A549 (cell line): ENCODE measurements around the gene PPP3CA. TPM values are rescaled to one million over a fixed set of nuclear protein-coding genes. Genes with fewer than 3 reads are reported as not detected.
A peak's percentile ranks its signal among the peaks of the same experiment; 100 is the strongest.

Experiments
- ATAC-seq, 2 experiments: fragments of 200-7000 bp in 1 of 2; fragments of >200 bp in 1 of 2; cut with Nextera tagmentation in 1 of 2; cut with Tn5 transposase in 1 of 2; 3 replicates each; pipeline versions ENCODE4 v1.8.0 to v1.9.1; 2018 to 2020; ENCODE audit warnings: mild to moderate bottlenecking in 1 of 2, moderate library complexity in 1 of 2
- CTCF ChIA-PET: fragments of 300-600 bp; sonication (Branson Sonifier 250); formaldehyde crosslinking; extraction: SDS; loops from one replicate; lab custom pipeline; 2021; ENCODE audit warnings: antibody characterized with exemption, inconsistent platforms; lab: Yijun Ruan, JAX
- POLR2A ChIA-PET: fragments of 350-600 bp; formaldehyde crosslinking; extraction: SDS; loops from one replicate; lab custom pipeline; 2021; ENCODE audit warnings: antibody characterized with exemption, inconsistent platforms; lab: Yijun Ruan, JAX
- DNase-seq, 2 experiments: peaks; one replicate each; pipeline versions ENCODE4 v3.0.0 to v3.0.0-alpha.2; 2011 to 2016; ENCODE audit warnings: low read depth in 1 of 2, low spot score in 1 of 2
- FAIRE-seq: peaks from 2 replicates; lab custom pipeline; 2011; peaks lifted over from hg19 to GRCh38; lab: Jason Lieb, UNC
- H3K27ac ChIP-seq, 2 experiments: fragments of >200 bp; sonication (Bioruptor Twin); formaldehyde crosslinking; 3 replicates each; pipeline ENCODE4 v1.5.1; 2016 to 2017
- H3K4me1 ChIP-seq: fragments of >200 bp; sonication (Bioruptor Twin); formaldehyde crosslinking; 3 replicates; pipeline ENCODE4 v1.6.1; 2016
- H3K4me2 ChIP-seq: fragments of >200 bp; sonication (Bioruptor Twin); formaldehyde crosslinking; 3 replicates; pipeline ENCODE4 v1.6.1; 2016
- H3K4me3 ChIP-seq: fragments of >200 bp; sonication (Bioruptor Twin); formaldehyde crosslinking; 3 replicates; pipeline ENCODE4 v1.5.1; 2016
- H3K9me3 ChIP-seq: fragments of >200 bp; sonication (Bioruptor Twin); formaldehyde crosslinking; 3 replicates; pipeline ENCODE4 v1.6.1; 2016
- CEBPB ChIP-seq, 2 experiments: fragments of >200 bp in 1 of 2; sonication (Bioruptor Twin) in 1 of 2; formaldehyde crosslinking in 1 of 2; IDR thresholded peaks; 2 replicates each; pipeline ENCODE4 v1.6.1; 2012 to 2016
- CHD2 ChIP-seq: fragments of 150-350 bp; IDR thresholded peaks from 2 replicates; pipeline ENCODE4 v1.6.1; 2014; ENCODE audit warnings: low read length; ENCODE audit not compliant: partially characterized antibody
- CHD4 ChIP-seq: fragments of 200-600 bp; sonication (generic); IDR thresholded peaks from 2 replicates; pipeline ENCODE4 v1.6.1; 2016; ENCODE audit warnings: antibody characterized with exemption, mild to moderate bottlenecking, borderline replicate concordance
- E2F6 ChIP-seq: IDR thresholded peaks from 2 replicates; pipeline ENCODE4 v1.6.1; 2012; ENCODE audit warnings: low read depth, borderline replicate concordance
- EHMT2 ChIP-seq: fragments of 200-600 bp; sonication (generic); IDR thresholded peaks from 2 replicates; pipeline ENCODE4 v1.6.1; 2016; ENCODE audit warnings: antibody characterized with exemption, low read depth, mild to moderate bottlenecking, moderate library complexity
- ELK1 ChIP-seq: fragments of 150-350 bp; IDR thresholded peaks from 2 replicates; pipeline ENCODE4 v1.6.1; 2014; ENCODE audit warnings: low read depth, mild to moderate bottlenecking, low read length
- FOSB ChIP-seq: fragments of 250-450 bp; sonication (Bioruptor Pico); IDR thresholded peaks from 2 replicates; pipeline ENCODE4 v1.5.0; 2020; ENCODE audit warnings: mild to moderate bottlenecking, moderate library complexity
- HES2 ChIP-seq: fragments of >200 bp; sonication (Bioruptor Twin); formaldehyde crosslinking; IDR thresholded peaks from 2 replicates; pipeline ENCODE4 v1.6.1; 2016
- HOXB5 ChIP-seq: fragments of 250-450 bp; sonication (Bioruptor Pico); IDR thresholded peaks from 2 replicates; pipeline ENCODE4 v1.5.0; 2020; ENCODE audit warnings: mild to moderate bottlenecking, moderate library complexity
- KDM5A ChIP-seq: fragments of 200-600 bp; sonication (generic); IDR thresholded peaks from 2 replicates; pipeline ENCODE4 v1.6.1; 2016; ENCODE audit warnings: antibody characterized with exemption, mild to moderate bottlenecking
- MAX ChIP-seq: IDR thresholded peaks from 2 replicates; pipeline ENCODE4 v1.6.1; 2012
- NFE2L2 ChIP-seq: fragments of 150-350 bp; conservative IDR thresholded peaks from 2 replicates; pipeline ENCODE4 v1.6.1; 2014; ENCODE audit warnings: low read length
- NPAS2 ChIP-seq: fragments of 250-450 bp; sonication (Bioruptor Pico); IDR thresholded peaks from 2 replicates; pipeline ENCODE4 v1.8.0; 2022; ENCODE audit warnings: mild to moderate bottlenecking, moderate library complexity, borderline replicate concordance
- PBX3 ChIP-seq: IDR thresholded peaks from 2 replicates; pipeline ENCODE4 v1.6.1; 2012
- PHF8 ChIP-seq: fragments of 200-600 bp; sonication (generic); IDR thresholded peaks from 2 replicates; pipeline ENCODE4 v1.6.1; 2016; ENCODE audit warnings: low read depth, mild to moderate bottlenecking, antibody characterized with exemption, moderate library complexity, borderline replicate concordance
- RCOR1 ChIP-seq: fragments of 150-350 bp; IDR thresholded peaks from 2 replicates; pipeline ENCODE4 v1.6.1; 2014; ENCODE audit warnings: antibody characterized with exemption, low read length, low read depth
- SREBF2 ChIP-seq: fragments of 450-650 bp; IDR thresholded peaks from 2 replicates; pipeline ENCODE4 v1.6.1; 2014; ENCODE audit warnings: mild to moderate bottlenecking, moderate library complexity
- TFCP2L1 ChIP-seq: fragments of 250-450 bp; sonication (Bioruptor Pico); IDR thresholded peaks from 2 replicates; pipeline ENCODE4 v1.5.0; 2021; ENCODE audit warnings: mild to moderate bottlenecking
- USF2 ChIP-seq: fragments of 450-650 bp; IDR thresholded peaks from 2 replicates; pipeline ENCODE4 v1.6.1; 2014; ENCODE audit warnings: antibody characterized with exemption
- ZNF302 ChIP-seq: fragments of 250-450 bp; sonication (Bioruptor Pico); IDR thresholded peaks from 2 replicates; pipeline ENCODE4 v1.9.0; 2021; ENCODE audit warnings: inconsistent platforms, mild to moderate bottlenecking, moderate library complexity
- WGBS: methylation state at CpG from one replicate; pipeline ENCODE4 v1.1.6; 2017; ENCODE audit errors: missing lambda C conversion rate; 5-methylcytosine and 5-hydroxymethylcytosine counted together
- polyA plus RNA-seq, 4 experiments: library from polyadenylated mRNA; depleted of rRNA in 3 of 4; stranded (reverse); fragments of >200 nt; fragmentation: RNase III in 1 of 4; extraction: RNeasy Plus Mini Kit Qiagen cat#74134 plus additional on column Dnase treatment in 1 of 4; gene quantifications; 2 replicates in 3 of 4; 3 replicates in 1 of 4; pipeline ENCODE4 v1.2.3, GENCODE V29; 2011 to 2017

The PPP3CA gene
- polyA plus RNA-seq, 2 of the 4 experiments (the other 2 are of a cell fraction): 21.4 to 42.4 TPM

GRCh38 chr4:101198682-101199339, 148.5 kb downstream of the PPP3CA start:
- TF ChIP-seq PBX3 (no peak), CHD2 (no peak), EHMT2 (no peak), NFE2L2 (no peak), E2F6 (no peak), NPAS2 (CRISPR knock-in tag) (no peak), TFCP2L1 (CRISPR knock-in tag) (no peak), KDM5A (no peak), PHF8 (no peak), USF2 (no peak)
- Histone ChIP-seq H3K27ac (peak overlapping the region; percentile 75 to 90), H3K9me3 (no peaks in the 10 kb centered on the region), H3K4me3 (no peak overlapping the region), H3K4me2 (peak overlapping the region; percentile 75), H3K4me1 (peaks cover 73% of the 10 kb centered on the region)
- no peak for FAIRE-seq
- ATAC-seq: no peak
- ChIA-PET CTCF (interaction anchor here (1.9 kb wide), 1 partner anchor 29 kb away, joined by 3 read pairs; no protein-coding TSS in a partner anchor), POLR2A (no interaction called here)
- WGBS: 68% methylated on average over 4 of the region's 4 CpGs
- DNase-seq: no peak

GRCh38 chr4:101197350-101197749, 150.0 kb downstream of the PPP3CA start:
- no peak for ATAC-seq
- peaks cover 74% of the 10 kb centered on the region for H3K4me1 ChIP-seq
- TF ChIP-seq HES2 (no peak), USF2 (no peak), FOSB (CRISPR knock-in tag) (no peak), ELK1 (no peak), PHF8 (no peak), CHD2 (no peak), HOXB5 (CRISPR knock-in tag) (no peak), CHD4 (no peak), RCOR1 (no peak), E2F6 (no peak), KDM5A (no peak), SREBF2 (no peak), MAX (no peak), ZNF302 (no peak), CEBPB (IDR thresholded peaks at IDR 0.05) (no peak)
- TF ChIP-seq, all 56 proteins: peak for 0
- peak overlapping the region in 1 of 2 experiments; percentile 61; a peak in 1 of 6 replicates for H3K27ac ChIP-seq
- ChIA-PET POLR2A (no interaction called here), CTCF (interaction anchor here (0.6 to 1.9 kb wide), 2 partner anchors 28 to 1065 kb away, joined by 3 read pairs; no protein-coding TSS in a partner anchor)
- no peak overlapping the region for H3K4me3 ChIP-seq
- H3K4me2 ChIP-seq: peak overlapping the region; percentile 11; the same call in 2 of the 3 replicates
- FAIRE-seq: no peak
- WGBS: 60% methylated on average over 4 of the region's 4 CpGs
- H3K9me3 ChIP-seq: no peaks in the 10 kb centered on the region
- no peak for DNase-seq
